Activated T-helper 1 cell treated with anti-CD3 and anti-CD28 coated beads, Interleukin-12 subunit alpha, Interleukin-12 subunit beta, Interleukin-2, Interleukin-4 antibody, amounts not matched to agents 30 ng/mL and 10 ng/mL and 1 ng/mL, durations not matched to agents 14 hours and 24 hours and 36 hours (primary cell): ENCODE data around the gene KLRC3. TPM values are rescaled to one million over a fixed set of nuclear protein-coding genes. Genes with fewer than 3 reads are reported as not detected.
"Not testable (repeated sequence)": the region's sequence is repeated elsewhere in the genome, so short reads cannot be mapped to it uniquely, and the experiment has no call there.

ENCODE experiments used
- DNase-seq: peaks from one replicate; pipeline ENCODE4 v3.0.0; 2021; ENCODE audit warnings: low spot score
- H3K27ac Mint-ChIP-seq: one replicate; pipeline ENCODE4 v1.8.0; 2021; ENCODE audit warnings: mild to moderate bottlenecking, mixed read lengths
- H3K27me3 Mint-ChIP-seq: one replicate; pipeline ENCODE4 v1.8.0; 2022; ENCODE audit warnings: mild to moderate bottlenecking, moderate library complexity, mixed read lengths; ENCODE audit not compliant: insufficient read depth
- H3K36me3 Mint-ChIP-seq: one replicate; pipeline ENCODE4 v1.8.0; 2021; ENCODE audit warnings: low read depth, mixed read lengths
- H3K4me1 Mint-ChIP-seq: one replicate; pipeline ENCODE4 v1.8.0; 2021; ENCODE audit warnings: low read depth, mixed read lengths
- H3K4me3 Mint-ChIP-seq: one replicate; pipeline ENCODE4 v1.8.0; 2021; ENCODE audit warnings: mild to moderate bottlenecking, moderate library complexity, mixed read lengths
- H3K9me3 Mint-ChIP-seq: one replicate; pipeline ENCODE4 v1.8.0; 2021; ENCODE audit warnings: mixed read lengths
- intact Hi-C: fragments of 100-400 bp; cut with micrococcal nuclease; formaldehyde crosslinking; loops from one replicate; pipeline ENCODE4 v1.15.1; 2024
- total RNA-seq: library from RNA; stranded (reverse); gene quantifications from 2 replicates; pipeline ENCODE4 v1.2.3, GENCODE V29; 2022

The KLRC3 gene
- total RNA-seq, 1 donor from 2014 or later: not detected

- no peaks in the 10 kb centered on the region for H3K4me1 Mint-ChIP-seq
- DNase-seq: no peak
- peaks cover 23% of the 10 kb centered on the region for H3K27me3 Mint-ChIP-seq
- H3K9me3 Mint-ChIP-seq: no peaks in the 10 kb centered on the region
- H3K36me3 Mint-ChIP-seq: no peaks in the 10 kb centered on the region
- intact Hi-C loops: no loop called here
- H3K27ac Mint-ChIP-seq: no peak overlapping the region
- H3K4me3 Mint-ChIP-seq: no peak overlapping the region
Measured at GRCh38 chr12:10395390-10395998, 24.9 kb downstream of the KLRC3 start.

GRCh38 chr12:10394531-10395152 is 25.8 kb downstream of the KLRC3 start:
- H3K36me3 Mint-ChIP-seq, H3K27ac Mint-ChIP-seq, H3K4me3 Mint-ChIP-seq, H3K9me3 Mint-ChIP-seq, intact Hi-C loops, H3K4me1 Mint-ChIP-seq, DNase-seq: not testable (repeated sequence)
- H3K27me3 Mint-ChIP-seq: peaks cover 22% of the 10 kb centered on the region

- intact Hi-C loops: no loop called here
- DNase-seq: no peak
- Mint-ChIP-seq H3K27ac (no peak overlapping the region), H3K36me3 (no peaks in the 10 kb centered on the region), H3K9me3 (no peaks in the 10 kb centered on the region), H3K4me3 (no peak overlapping the region), H3K4me1 (no peaks in the 10 kb centered on the region), H3K27me3 (peaks cover 29% of the 10 kb centered on the region)
Measured at GRCh38 chr12:10393291-10393690, 27.1 kb downstream of the KLRC3 start.

GRCh38 chr12:10392394-10392930 is 27.9 kb downstream of the KLRC3 start:
- H3K36me3 Mint-ChIP-seq: no peaks in the 10 kb centered on the region
- intact Hi-C loops: no loop called here
- H3K4me3 Mint-ChIP-seq: no peak overlapping the region
- H3K9me3 Mint-ChIP-seq: no peaks in the 10 kb centered on the region
- H3K27ac Mint-ChIP-seq: no peak overlapping the region
- H3K4me1 Mint-ChIP-seq: no peaks in the 10 kb centered on the region
- peaks cover 31% of the 10 kb centered on the region for H3K27me3 Mint-ChIP-seq
- no peak for DNase-seq

- H3K36me3 Mint-ChIP-seq, H3K4me1 Mint-ChIP-seq, intact Hi-C loops, DNase-seq, H3K4me3 Mint-ChIP-seq, H3K9me3 Mint-ChIP-seq, H3K27ac Mint-ChIP-seq: not testable (repeated sequence)
- H3K27me3 Mint-ChIP-seq: peaks cover 33% of the 10 kb centered on the region
Measured at GRCh38 chr12:10390991-10391390, 29.4 kb downstream of the KLRC3 start.

- no peaks in the 10 kb centered on the region for H3K4me1 Mint-ChIP-seq
- H3K36me3 Mint-ChIP-seq: no peaks in the 10 kb centered on the region
- intact Hi-C loops: no loop called here
- no peak within 1 kb of the TSS for H3K4me3 Mint-ChIP-seq
- no peaks in the 10 kb centered on the region for H3K9me3 Mint-ChIP-seq
- DNase-seq: no peak
- peaks cover 40% of the 10 kb centered on the region for H3K27me3 Mint-ChIP-seq
- no peak within 1 kb of the TSS for H3K27ac Mint-ChIP-seq
Measured at GRCh38 chr12:10389904-10390303, 30.5 kb downstream of the KLRC3 start, which contains the start of gene KLRK1. KLRK1 (minus strand) TSS chr12:10390041; CDS start chr12:10388810, 1,231 bp downstream.

GRCh38 chr12:10388624-10389413 is 31.6 kb downstream of the KLRC3 start:
- Mint-ChIP-seq H3K9me3 (no peaks in the 10 kb centered on the region), H3K4me1 (no peaks in the 10 kb centered on the region), H3K27ac (no peak overlapping the region), H3K4me3 (no peak overlapping the region), H3K27me3 (peaks cover 44% of the 10 kb centered on the region), H3K36me3 (no peaks in the 10 kb centered on the region)
- intact Hi-C loops: no loop called here
- DNase-seq: no peak

GRCh38 chr12:10387498-10387897 is 32.9 kb downstream of the KLRC3 start:
- DNase-seq, H3K36me3 Mint-ChIP-seq, H3K9me3 Mint-ChIP-seq, H3K27ac Mint-ChIP-seq, H3K4me3 Mint-ChIP-seq, H3K4me1 Mint-ChIP-seq, intact Hi-C loops: not testable (repeated sequence)
- H3K27me3 Mint-ChIP-seq: peaks cover 40% of the 10 kb centered on the region

- H3K36me3 Mint-ChIP-seq: no peaks in the 10 kb centered on the region
- DNase-seq: no peak
- no peaks in the 10 kb centered on the region for H3K9me3 Mint-ChIP-seq
- no peak overlapping the region for H3K27ac Mint-ChIP-seq
- intact Hi-C loops: no loop called here
- H3K27me3 Mint-ChIP-seq: peaks cover 34% of the 10 kb centered on the region
- no peaks in the 10 kb centered on the region for H3K4me1 Mint-ChIP-seq
- H3K4me3 Mint-ChIP-seq: no peak overlapping the region
Measured at GRCh38 chr12:10386857-10387256, 33.5 kb downstream of the KLRC3 start.

GRCh38 chr12:10385166-10385613 is 35.2 kb downstream of the KLRC3 start:
- H3K4me3 Mint-ChIP-seq: no peak overlapping the region

GRCh38 chr12:10384191-10384590 is 36.2 kb downstream of the KLRC3 start:
- Mint-ChIP-seq H3K4me1 (no peaks in the 10 kb centered on the region), H3K9me3 (no peaks in the 10 kb centered on the region), H3K27me3 (peaks cover 34% of the 10 kb centered on the region), H3K4me3 (no peak overlapping the region), H3K27ac (no peak overlapping the region), H3K36me3 (no peaks in the 10 kb centered on the region)
- intact Hi-C loops: no loop called here
- no peak for DNase-seq

More at GRCh38 chr12:10385166-10385613, 35.2 kb downstream of the KLRC3 start:
- Mint-ChIP-seq H3K9me3 (no peaks in the 10 kb centered on the region), H3K27ac (no peak overlapping the region), H3K4me1 (no peaks in the 10 kb centered on the region), H3K36me3 (no peaks in the 10 kb centered on the region), H3K27me3 (peaks cover 41% of the 10 kb centered on the region)
- no peak for DNase-seq
- intact Hi-C loops: no loop called here

GRCh38 chr12:10381928-10382628 is 38.3 kb downstream of the KLRC3 start:
- intact Hi-C loops: no loop called here
- Mint-ChIP-seq H3K4me1 (no peaks in the 10 kb centered on the region), H3K36me3 (no peaks in the 10 kb centered on the region), H3K4me3 (no peak overlapping the region), H3K27ac (no peak overlapping the region), H3K9me3 (no peaks in the 10 kb centered on the region), H3K27me3 (peaks cover 23% of the 10 kb centered on the region)
- no peak for DNase-seq
